SHP77 (cell line): Measurements from ENCODE around the gene ZNF3.
"Not testable (repeated sequence)": the region's sequence is repeated elsewhere in the genome, so short reads cannot be mapped to it uniquely, and the experiment has no call there.

Source experiments
- DNase-seq, 2 experiments: peaks; one replicate each; lab custom pipeline; 2025; lab: John Stamatoyannopoulos, UW

Gene ZNF3

DNA sequence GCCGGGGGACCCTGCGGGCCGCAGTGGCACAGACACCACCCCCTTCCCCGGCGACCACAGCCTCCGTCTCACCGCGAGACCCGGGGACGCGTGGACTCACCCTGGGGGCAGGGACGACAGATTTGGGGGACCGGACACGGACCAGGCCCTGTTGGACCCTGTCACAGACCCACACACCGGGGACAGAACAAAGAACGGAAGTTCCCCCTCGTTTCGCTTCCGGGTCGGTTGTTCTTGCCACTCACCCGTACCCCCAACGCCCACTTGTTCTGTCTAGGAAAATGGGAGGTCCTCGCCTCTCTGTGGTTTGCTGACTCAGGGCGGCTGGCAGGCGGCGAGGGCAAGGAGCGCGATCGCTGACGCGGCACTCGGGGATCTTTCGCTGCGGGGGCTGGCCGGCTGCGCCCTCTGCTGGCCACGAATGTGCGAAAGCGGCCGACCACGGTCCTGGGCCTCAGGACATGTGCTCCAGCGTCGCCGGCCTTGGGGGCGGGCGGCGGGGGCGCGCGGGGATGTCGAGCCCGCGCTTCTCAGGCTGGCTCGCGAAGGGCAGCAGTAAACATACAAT lies at the start of gene ZNF3:
Gene ZNF3 (minus strand): TSS at position 189 of the 568 bp plus-strand sequence. CDS start 4,366 bp downstream, outside the sequence.
- DNase-seq = peak; percentile 94 to 98

DNA sequence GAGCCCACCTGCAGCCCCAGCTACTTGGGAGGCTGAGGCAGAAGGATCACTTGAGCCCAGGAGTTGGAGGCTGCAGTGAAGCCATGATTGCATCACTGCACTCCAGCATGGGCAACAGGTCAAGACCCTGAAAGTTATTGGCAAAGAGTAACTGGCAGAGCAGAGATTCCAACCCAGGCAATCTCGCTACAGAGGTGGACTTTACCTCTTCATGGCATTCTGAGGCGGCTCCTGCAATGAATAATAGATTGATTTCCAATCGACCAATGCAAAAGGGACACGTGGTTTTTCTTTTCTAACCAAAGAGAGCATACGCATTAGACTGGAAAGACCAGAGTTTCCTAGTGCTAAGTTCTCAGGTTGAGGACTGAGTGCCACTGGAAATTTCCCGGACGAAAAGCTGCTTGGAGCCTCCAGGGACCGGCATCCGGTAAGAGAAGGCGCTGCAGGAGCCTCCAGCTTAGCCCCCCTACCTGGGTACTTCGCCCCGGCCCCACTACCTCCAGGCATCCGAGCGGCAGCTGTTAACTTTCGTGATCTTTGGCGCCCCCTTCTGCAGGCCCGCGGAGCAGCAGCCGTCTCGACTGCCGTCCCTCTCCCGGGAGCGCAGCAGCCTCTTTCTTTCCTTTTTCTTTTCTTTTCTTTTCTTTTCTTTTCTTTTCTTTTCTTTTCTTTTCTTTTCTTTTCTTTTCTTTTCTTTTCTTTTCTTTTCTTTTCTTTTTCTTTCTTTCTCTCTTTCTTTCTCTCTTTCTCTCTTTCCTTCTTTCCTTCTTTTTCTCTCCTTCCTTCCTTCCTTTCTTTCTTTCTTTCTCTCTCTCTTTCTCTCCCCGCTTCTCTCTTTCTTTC lies 49.3 kb upstream of the ZNF3 start:
- peak; percentile 43 to 70 for DNase-seq

DNA sequence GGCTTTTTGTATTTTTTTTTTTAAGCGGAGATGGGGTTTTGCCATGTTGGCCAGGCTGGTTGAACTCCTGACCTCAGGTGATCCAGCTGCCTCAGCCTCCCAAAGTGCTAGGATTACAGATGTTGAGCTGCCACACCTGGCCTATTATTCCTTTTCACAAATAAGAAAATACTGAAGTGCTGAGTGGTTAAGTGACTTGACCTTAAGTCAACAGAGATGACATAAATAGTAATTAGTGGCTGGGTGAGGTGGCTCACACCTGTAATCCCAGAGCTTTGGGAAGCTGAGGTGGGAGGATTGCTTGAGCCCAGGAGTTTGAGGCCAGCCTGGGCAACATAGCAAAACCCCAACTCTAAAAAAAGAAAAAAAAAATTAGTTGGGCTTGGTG lies 48.7 kb upstream of the ZNF3 start:
- not testable (repeated sequence) for DNase-seq

DNA sequence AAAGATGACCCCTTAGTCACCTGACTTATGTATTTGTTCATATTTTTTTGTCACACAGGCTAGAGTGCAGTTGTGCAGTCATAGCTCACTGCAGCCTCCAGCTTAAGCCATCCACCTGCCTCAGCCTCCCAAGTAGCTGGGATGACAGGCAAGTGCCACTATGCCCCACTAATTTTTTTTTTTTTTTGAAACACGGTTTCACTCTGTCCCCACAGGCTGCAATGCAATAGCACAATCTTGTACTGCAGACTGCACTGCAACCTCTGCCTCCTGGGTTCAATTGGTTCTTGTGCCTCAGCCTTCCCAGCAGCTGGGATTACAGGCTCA lies 47.1 kb upstream of the ZNF3 start:
- DNase-seq = no peak

DNA sequence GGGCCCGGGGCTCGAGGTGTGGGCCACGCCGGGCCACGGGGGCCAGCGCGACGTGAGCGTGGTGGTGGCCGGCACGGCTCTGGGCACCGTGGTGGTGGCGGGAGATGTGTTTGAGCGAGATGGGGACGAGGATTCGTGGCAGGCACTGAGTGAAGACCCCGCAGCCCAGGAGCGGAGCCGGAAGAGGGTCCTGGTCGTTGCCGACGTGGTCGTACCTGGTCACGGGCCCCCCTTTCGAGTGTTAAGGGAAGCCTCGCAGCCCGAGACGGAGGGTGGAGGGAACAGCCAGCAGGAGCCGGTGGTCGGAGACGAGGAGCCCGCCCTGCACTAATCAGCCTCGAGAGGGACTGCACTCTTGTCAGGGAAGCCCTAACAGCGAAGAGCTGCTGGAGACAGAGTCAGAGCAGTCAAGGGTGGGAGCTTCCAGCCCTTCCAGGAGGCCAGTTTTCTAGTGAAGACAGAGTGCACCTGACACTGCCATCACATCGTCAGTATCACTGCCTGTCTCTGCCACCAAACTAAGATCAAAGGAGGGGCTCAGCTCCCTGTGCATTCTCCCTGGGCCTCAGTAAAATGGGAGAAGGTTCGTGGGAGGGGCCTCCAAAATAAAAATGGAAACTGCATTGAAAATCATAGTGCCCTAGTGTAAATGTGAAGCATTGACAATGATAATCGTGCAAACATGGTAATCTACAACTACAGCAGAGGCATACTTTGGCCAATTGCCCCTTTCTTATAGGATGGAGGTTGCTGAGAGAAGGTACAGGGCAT lies 46.5 kb upstream of the ZNF3 start:
- DNase-seq = peak in 1 of 2 experiments; percentile 7

DNA sequence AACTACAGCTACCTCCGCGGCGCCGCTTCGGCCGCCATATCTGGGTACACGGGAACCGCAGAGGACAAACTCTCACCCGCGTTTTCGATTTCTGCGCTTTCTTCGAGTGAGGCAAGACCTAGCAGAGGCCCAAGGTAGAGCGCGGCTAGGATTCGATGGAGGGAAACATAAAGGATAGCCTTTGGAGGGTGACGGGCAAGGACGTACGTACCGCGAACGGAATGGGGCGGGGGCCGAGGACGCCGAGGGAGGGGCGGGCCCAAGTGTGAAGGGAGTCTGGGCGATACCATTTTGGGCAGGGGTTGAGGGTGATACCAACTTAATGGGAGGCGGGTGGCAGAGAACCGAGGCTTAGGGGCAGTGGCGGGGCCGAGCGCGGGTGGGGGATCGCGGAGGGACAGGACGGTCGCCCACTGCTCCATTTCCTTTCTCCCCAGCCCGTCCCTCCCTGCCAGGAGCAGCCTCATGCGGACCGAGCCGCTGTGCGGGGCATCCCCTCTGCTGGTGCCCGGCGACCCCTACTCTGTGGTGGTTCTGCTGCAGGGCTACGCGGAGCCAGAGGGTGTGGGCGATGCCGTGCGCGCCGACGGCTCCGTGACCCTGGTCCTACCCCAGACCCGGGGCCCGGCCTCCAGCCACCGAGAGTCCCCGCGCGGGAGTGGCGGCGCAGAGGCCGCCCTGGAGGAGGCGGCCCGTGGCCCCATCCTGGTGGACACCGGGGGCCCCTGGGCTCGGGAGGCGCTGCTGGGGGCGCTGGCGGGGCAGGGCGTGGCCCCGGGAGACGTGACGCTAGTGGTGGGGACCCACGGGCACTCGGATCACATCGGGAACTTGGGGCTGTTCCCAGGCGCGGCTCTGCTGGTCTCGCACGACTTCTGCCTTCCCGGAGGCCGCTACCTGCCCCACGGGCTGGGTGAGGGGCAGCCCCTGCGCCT lies 45.7 kb upstream of the ZNF3 start, which contains the start of gene MBLAC1:
Gene MBLAC1 (plus strand): TSS at position 37 of the 935 bp plus-strand sequence. CDS start 429 bp downstream, at position 466.
- peak; percentile 71 to 81 for DNase-seq

DNA sequence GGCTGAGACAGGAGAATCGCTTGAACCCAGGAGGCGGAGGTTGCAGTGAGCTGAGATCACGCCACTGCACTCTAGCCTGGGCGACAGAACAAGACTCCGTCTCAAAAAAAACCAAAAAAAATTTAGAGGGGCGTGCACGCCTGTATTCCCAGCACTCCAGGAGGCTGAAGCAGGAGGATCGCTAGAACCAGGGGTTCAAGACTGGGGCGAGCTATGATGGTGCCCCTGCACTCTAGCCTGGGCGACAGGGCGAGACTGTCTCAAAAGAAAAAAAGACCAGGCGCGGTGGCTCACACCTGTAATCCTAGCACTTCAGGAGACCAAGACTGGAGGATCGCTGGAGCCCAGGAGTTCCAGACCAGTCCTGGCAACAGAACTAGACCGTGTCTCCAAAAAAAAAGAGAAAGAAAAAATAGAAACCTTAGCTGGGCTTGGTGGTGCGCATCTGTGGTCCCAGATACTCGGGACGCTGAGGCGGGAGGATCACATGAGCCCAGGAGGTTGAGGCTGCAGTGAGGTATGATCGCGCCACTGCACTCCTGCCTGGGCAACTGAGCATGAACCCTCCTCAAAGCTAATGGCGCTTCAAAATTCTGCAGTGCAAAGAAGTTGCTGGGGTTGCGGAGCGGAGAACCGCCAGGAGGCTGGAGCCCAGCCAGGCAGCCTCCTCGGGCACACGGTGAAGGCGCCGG lies 44.9 kb upstream of the ZNF3 start:
- no peak for DNase-seq

DNA sequence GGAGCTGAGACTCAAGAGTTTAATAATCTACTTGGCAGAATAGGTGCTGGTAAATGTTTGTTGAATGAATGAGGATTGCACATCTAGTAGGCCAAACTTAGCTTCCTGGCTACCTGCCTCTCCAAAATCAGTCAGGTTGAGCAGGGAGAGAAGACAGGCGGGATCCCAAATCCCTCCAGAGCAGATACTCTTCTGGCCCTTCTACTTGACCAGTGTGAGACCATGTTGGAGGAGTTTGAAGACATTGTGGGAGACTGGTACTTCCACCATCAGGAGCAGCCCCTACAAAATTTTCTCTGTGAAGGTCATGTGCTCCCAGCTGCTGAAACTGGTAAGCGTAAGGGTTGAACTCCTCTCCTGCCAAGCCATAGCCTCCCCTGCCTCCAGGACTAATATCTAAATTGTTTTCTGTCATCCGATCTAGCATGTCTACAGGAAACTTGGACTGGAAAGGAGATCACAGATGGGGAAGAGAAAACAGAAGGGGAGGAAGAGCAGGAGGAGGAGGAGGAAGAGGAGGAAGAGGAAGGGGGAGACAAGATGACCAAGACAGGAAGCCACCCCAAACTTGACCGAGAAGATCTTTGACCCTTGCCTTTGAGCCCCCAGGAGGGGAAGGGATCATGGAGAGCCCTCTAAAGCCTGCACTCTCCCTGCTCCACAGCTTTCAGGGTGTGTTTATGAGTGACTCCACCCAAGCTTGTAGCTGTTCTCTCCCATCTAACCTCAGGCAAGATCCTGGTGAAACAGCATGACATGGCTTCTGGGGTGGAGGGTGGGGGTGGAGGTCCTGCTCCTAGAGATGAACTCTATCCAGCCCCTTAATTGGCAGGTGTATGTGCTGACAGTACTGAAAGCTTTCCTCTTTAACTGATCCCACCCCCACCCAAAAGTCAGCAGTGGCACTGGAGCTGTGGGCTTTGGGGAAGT lies 43.0 kb upstream of the ZNF3 start:
- no peak for DNase-seq

DNA sequence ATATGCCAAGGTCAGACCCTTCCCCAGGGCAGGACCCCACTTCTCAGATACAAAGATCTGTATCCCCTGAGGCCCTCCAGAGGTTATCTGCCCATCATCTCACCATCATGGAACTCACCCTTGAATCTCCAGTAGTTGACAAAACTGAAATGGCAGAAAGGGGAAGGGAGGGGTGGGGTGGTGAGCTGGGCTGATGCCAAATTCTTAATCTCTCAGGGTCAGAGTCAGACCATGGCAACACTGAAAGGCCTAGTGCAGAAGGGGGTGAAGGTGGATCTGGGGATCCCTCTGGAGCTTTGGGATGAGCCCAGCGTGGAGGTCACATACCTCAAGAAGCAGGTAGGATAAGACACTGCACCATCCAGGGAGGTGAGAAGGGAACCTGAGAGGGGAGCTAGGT lies 41.0 kb upstream of the ZNF3 start:
- no peak for DNase-seq

DNA sequence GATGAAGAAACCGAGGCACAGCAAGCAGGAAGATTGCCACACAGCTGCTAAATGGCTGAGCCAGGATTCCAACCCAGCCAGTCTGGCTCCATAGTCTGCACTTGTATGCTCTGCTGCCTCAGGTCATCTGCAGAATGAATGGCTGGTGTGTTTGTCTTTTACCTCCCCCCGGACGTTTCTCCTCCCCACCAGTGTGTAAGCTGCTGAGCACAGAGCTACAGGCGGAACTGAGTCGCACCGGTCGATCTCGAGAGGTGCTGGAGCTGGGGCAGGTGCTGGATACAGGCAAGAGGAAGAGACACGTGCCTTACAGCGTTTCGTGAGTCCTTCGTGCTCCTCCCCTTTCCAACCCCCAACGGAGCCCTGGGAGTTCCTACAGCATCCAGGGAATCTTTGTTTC lies 40.5 kb upstream of the ZNF3 start:
- DNase-seq = peak; percentile 92 to 93

DNA sequence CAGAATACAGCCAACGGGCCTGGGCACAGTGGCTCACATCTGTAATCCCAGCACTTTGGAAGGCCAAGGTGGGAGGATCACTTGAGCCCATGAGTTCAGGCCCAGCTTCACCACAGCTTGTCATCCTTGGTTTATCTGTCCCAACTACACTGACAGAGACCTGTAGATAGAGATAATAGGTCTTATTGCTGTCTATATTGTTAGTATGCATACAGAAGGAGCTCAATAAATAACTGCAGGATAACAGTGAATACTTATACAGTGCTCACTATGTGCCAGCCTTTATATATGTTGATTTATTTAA lies 39.2 kb upstream of the ZNF3 start:
- no peak for DNase-seq

DNA sequence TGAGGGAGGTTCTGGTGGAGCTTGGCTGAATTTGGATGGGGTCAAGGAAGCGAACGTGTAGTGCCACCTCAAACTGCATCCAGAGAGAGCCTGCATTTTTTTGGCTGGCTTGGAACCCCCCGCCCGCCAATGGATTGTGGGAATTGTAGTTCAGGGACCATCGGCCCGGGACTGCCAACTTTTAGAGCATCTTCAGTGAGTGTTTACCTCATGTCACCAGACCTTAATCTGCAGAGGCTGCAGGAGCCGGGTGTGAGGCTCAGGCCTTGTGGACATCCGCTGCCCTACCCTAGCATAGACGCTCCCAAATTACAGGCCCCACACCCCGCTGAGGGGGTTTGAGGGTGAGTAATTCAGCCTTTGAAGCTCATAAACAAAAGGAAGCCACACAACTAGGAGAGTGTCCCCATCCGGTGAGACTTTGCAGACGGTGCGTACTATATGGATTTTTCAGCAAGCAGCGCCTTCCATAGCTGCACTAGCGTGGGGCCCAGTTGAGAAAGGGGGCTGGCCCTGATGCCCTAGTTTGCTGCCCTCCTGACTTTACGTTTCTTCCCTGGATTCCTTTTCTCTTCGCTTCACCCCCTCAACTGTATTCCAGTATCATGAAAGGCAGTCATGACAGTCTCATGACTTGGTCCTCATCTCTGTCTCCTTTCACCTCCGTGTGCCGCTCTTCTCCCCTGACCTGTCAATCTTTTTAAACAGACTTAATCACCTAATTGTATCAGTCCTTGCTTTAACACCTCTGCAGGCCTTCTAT lies 38.6 kb upstream of the ZNF3 start:
- DNase-seq = peak; percentile 35 to 56

DNA sequence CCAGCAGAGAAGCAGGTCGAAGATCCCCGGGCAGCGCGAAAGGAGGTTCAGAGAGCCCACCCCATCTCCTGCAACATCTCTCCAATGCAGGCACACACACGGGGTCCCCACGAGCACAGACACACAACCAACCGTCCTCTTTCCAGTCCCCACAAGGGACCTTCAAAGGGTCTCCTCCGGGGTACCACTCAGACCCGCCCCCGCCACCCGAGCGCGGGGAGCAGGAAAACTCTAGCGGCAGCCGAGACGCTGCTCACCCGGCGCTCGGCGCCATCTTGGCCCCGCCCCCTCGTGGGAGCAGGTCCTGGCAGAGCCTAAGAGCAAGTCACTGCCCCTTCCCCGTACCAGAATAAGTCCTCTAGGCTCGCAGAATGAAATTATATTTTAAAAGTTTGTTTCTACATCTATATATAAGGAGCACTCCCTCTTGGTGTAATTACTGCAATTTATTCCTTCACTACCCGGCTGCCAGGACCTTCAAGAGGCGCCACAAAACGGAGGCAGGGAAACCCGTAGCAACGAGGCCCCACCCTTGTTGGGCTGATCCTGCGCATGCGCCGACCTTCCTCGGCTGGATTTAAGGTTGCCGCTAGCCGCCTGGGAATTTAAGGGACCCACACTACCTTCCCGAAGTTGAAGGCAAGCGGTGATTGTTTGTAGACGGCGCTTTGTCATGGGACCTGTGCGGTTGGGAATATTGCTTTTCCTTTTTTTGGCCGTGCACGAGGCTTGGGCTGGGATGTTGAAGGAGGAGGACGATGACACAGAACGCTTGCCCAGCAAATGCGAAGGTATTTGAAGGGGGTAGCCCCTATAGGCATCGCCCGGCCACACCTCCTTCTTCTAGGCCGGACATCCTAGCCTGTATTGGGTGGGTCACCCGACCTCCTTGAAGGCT lies 37.8 kb upstream of the ZNF3 start, which contains the start of the genes CNPY4 and TAF6:
Gene CNPY4 (plus strand): TSS at position 563 of the 898 bp plus-strand sequence. CDS start 111 bp downstream, at position 674.
Gene TAF6 (minus strand): TSS at position 287 of the 898 bp plus-strand sequence. CDS start 5,149 bp downstream, outside the sequence.
- peak; percentile 87 to 89 for DNase-seq

DNA sequence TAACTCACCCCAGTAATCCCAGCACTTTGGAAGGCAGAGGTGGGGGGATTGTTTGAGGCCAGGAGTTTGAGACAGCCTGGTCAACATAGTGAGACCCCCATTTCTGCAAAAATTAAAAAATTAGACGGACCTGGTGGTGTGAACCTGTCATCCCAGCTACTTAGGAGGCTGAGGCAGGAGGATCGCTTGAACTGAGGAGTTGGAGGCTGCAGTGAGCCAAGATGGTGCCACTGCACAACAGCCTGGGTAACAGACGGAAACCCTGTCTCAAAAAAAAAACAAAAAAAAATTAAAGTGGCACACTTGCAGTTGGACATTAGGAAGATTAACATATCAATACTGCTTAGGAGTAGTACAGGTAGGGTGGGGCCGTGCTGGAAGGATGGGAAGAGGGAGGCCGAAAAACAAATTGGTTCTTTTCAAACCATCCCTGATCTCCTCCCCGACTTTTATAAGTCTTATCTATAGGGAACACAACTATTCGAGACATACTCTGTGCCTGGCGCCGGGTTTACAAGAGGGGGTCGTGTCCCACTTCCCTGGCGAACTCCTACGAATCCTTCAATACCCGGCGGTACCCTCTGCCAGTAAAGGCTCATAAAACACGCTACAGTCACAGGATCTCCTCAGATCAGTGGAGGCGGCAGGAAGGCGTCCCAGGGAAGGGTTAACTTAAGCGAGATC lies 37.0 kb upstream of the ZNF3 start:
- no peak for DNase-seq

DNA sequence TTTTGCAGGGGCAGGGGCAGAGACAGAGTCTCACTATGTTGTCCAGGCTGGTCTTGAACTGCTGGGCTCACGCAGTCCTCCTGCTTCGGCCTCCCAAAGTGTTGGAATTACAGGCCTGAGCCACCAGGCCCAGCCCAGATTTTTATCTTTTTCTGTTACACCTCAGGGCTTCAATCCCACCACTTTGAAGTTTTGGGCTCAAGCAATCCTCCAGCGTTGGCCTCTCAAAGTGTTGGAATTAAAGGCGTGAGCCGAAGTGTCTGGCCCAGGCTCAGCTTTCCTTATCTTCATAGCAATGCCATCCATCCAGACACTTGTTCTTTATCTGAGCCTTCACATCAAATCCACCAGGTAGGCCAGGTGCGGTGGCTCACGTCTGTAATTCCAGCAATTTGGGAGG lies 33.5 kb upstream of the ZNF3 start:
- DNase-seq = no peak

DNA sequence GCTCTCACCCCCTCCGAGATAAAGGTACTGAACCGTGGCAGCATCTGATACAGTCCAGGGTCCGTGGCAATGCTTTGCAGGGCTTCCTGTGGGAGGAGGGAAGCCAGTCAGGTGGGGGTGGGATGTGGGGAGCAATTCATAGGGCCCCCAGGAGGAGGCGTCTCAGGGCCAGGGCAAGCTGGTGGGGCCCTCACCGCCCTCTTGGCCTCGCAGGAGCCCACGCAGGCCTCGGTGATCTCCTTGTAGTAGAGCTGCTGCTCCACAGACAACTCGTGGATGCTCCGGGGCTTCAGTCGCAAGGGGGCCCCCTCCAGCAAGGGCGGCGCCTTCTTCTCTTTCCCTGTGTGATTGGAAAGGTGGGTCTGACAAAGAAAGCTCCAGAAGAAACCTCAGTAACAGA lies 30.4 kb upstream of the ZNF3 start:
- no peak for DNase-seq

DNA sequence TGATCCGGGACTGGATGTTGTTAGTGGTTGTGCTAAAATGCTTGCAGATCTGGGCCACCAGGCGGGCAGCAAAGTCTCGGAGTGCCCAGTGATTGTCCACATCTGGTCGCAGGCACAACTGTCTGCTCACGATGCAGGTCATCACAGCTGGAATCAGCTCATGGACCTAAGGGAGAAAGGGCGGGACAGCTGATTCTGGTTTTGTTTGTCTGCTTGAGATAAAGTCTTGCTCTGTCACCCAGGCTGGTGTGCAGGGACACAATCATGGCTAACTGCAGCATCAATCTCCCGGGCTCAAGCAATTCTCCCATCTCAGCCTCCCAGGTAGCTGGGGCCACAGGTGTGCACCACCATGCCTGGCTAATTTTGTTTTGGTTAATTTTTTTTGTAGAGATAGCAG lies 29.6 kb upstream of the ZNF3 start:
- no peak for DNase-seq
